HPDE6-E6E7 (cell line): ENCODE data around the gene MLLT10.

ENCODE experiments used
- DNase-seq: peaks from one replicate; pipeline ENCODE4 v3.0.0; 2011; ENCODE audit warnings: missing footprints; ENCODE audit errors: extremely low spot score

The MLLT10 gene

GRCh38 chr10:21533467-21534279 lies at the start of gene MLLT10:
Gene MLLT10 (plus strand): TSS chr10:21534232. CDS start chr10:21534645, 413 bp downstream.
- no peak for DNase-seq

GRCh38 chr10:21487416-21488180 lies 46.4 kb upstream of the MLLT10 start:
- DNase-seq = no peak

DNA sequence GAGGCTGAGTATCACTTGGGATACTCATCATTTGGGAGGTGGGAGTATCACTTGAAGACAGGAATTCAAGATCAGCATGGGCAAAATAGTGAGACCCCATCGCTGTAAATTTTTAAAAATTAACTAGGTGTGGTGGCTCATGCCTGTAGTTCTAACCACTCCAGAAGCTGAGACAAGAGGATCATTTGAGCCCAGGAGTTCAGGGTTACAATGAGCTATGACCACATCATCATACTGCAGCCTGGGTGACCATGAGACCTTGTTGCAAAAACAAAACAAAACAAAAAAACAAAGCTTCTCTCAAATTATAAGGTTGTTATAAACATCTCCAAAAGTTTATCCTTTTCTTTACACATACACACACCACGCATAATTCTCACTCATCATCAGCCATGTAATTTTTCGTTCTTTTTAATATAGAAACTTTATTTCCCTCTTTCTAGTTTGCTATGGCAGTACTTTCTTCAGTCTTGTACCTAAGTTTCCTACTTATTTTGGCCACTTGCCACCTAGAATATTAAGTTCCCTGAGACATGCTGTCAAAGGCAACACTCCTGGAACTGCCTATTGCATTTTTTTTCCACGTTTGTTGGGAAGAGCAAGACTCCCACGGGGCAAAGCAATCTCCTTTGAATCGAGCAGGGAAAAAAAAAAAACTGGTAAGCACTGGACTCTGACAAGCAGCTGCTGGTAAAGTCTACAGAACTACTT lies 45.6 kb upstream of the MLLT10 start:
- no peak for DNase-seq

DNA sequence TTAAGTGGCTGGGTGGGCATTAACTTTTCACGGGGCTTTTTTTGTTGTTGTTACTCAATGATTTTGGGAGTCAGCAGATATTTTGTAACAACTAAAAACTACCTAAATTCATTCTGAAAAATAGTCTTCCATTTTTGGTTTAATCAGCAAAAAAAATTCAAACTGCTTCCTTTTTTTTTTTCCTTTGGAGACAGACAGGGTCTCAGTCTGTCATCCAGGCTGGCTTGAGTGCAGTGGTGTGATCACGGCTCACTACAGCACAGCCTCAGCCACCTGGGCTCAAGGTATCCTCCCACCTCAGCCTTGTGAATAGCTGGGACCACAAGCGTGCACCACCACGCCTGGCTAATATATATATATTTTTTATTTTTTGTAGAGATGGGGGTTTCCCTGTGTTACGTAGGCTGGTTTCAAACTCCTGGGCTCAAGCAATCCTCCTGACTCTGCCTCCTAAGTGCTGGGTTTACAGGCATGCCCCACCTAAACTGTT lies 45.0 kb upstream of the MLLT10 start:
- DNase-seq = no peak

GRCh38 chr10:21490028-21490710 lies 43.9 kb upstream of the MLLT10 start:
- no peak for DNase-seq

DNA sequence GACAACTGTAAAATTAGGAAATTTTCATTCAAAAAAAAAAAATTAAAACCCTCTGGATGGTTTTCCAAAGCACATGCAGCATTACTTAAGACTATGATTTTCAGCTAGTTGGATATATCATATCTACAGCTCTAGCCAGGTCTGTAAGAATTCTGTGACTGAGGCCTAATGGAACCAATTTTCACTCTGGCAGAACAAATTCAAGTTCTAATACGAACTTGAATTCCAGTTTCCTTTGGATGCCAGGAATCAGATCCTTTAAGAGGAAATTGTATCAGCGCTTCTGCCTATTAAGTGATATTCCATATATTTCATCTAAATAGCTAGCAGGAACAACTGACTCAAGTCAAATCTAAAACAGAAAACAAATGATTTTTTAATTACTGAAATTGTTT lies 43.3 kb upstream of the MLLT10 start:
- no peak for DNase-seq

GRCh38 chr10:21492421-21492820 lies 41.6 kb upstream of the MLLT10 start:
- DNase-seq = no peak

GRCh38 chr10:21493784-21494183 lies 40.2 kb upstream of the MLLT10 start:
- DNase-seq = no peak

GRCh38 chr10:21494191-21495001 lies 39.6 kb upstream of the MLLT10 start:
- no peak for DNase-seq

GRCh38 chr10:21495002-21495751 lies 38.9 kb upstream of the MLLT10 start:
- DNase-seq = no peak

DNA sequence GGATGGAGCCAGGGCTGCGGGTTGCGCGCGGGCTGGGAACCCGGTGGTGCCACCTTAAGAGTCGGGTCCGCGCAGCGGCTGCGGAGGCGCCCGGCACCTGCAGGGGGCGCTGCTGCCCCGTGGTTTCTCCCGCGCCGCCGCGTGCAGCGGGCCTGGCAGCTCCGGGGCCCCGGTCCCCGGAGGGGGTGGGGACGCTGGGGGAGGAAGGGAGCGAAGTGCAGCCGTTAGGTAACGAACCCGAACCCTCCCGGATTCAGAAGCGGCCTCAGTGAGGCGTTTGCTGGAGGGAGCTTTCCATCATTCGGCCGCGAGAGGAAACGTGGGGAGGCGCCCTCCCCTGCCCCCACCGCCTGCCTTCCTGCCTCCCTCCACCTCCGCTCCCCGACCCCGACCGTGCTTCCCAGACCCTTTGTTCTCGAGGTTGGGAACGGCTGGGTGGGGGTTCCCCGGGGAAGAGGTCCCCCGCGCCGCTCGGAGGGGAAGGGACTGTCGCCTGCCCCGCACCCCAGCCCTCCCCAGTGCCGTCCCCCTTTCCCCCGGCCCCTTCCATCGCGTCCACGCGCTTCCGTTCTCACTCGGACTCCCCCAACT lies 38.2 kb upstream of the MLLT10 start:
- peak; percentile 71 for DNase-seq

- DNase-seq = no peak
Measured at GRCh38 chr10:21496343-21497176, 37.5 kb upstream of the MLLT10 start.

- DNase-seq = no peak
Measured at GRCh38 chr10:21497177-21497807, 36.7 kb upstream of the MLLT10 start.

- no peak for DNase-seq
Measured at GRCh38 chr10:21498377-21498776, 35.7 kb upstream of the MLLT10 start.

DNA sequence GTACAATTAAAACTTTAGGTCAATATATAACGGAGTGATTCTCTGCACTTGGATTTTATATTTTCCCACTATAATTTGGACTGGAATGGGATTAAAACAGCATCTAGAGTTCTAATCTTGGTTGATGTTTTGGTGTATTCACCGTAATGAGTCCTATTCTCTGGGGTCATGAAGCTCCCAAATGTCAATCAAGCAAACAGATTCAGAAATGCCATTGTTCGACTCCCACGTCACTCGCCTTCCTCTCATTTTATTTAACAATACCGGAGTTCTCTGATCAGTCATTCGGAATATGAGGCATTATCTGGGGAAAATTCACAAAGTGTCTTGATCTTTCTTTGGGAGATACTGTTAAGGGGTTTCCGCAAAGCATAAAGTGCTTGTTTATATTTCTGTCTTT lies 35.0 kb upstream of the MLLT10 start:
- DNase-seq = no peak

DNA sequence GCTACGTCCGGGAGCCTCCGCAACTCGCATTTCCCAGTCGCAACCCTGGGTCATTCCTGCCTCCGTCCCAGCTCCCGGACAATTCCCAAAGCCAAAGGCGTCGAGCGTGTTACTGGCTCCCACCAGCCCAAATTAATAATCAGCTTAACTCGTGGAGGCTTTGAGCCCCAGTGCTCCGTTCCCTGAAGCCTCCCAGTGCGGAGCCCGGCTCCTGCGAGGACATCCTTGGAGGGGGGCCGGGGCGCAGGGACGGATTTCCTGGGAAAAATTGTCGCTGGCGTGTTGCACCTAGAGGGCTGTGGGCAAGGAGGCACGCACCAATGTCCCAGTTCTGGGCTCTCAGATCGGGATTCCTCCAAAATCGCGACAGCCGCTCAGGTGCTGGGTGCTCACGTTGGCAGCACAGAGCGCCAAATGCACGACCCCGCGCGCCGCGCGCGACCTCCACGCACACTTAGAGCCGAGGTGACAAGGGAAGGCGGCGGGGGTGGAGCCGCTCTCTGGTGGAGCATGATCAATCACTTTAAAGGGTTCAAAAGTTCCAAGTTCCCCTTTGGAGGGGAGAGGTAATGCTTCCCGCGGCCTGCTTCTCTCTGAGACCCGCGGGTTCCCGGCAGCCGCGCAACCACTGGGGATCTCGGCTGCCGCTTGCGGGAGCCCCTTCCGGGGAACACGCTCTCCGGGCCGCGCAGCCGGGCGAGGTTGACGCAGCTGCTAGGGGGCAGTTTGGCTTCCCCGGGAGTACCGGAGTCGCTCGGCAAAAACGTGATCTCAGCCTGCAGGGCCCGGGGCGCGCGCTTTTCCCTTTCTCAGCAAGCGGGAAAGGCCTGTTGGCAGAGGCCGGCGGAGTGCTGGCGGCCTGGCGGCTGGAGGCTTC lies 34.1 kb upstream of the MLLT10 start:
- no peak for DNase-seq

GRCh38 chr10:21500578-21500910 lies 33.5 kb upstream of the MLLT10 start:
- DNase-seq = no peak
